LNCaP clone FGC (cell line): ENCODE measurements around the gene TFF3.

ENCODE experiments used
- DNase-seq: peaks from one replicate; pipeline ENCODE4 v3.0.0-alpha.2; 2011; ENCODE audit warnings: low read depth
- H3K4me3 ChIP-seq: 2 replicates; pipeline ENCODE4 v1.5.1; 2011; ENCODE audit warnings: mild to moderate bottlenecking, low read depth, low read length, control low read depth
- CTCF ChIP-seq: IDR thresholded peaks from 2 replicates; pipeline ENCODE4 v1.5.1; 2012; ENCODE audit warnings: mild to moderate bottlenecking; ENCODE audit not compliant: control insufficient read depth, insufficient read depth; ENCODE audit errors: extremely low read depth

TFF3 gene

GRCh38 chr21:42277593-42277992, 37.6 kb downstream of the TFF3 start:
- no peak for DNase-seq
- no peak overlapping the region for H3K4me3 ChIP-seq
- TF ChIP-seq CTCF: no peak

GRCh38 chr21:42276526-42277154, 38.6 kb downstream of the TFF3 start:
- no peak for DNase-seq
- no peak overlapping the region for H3K4me3 ChIP-seq
- peak; percentile 49 for TF ChIP-seq CTCF

- TF ChIP-seq CTCF: no peak
- H3K4me3 ChIP-seq: no peak overlapping the region
- DNase-seq: no peak
Observed at GRCh38 chr21:42276076-42276475, 39.1 kb downstream of the TFF3 start.

- DNase-seq: no peak
- H3K4me3 ChIP-seq: no peak overlapping the region
- TF ChIP-seq CTCF: no peak
Observed at GRCh38 chr21:42272984-42273600, 42.1 kb downstream of the TFF3 start.

GRCh38 chr21:42272109-42272962, 42.9 kb downstream of the TFF3 start:
- DNase-seq: no peak
- no peak overlapping the region for H3K4me3 ChIP-seq
- no peak for TF ChIP-seq CTCF

- DNase-seq: no peak
- no peak for TF ChIP-seq CTCF
- no peak overlapping the region for H3K4me3 ChIP-seq
Observed at GRCh38 chr21:42271065-42271464, 44.1 kb downstream of the TFF3 start.
